H1 (cell line): ENCODE data around the gene STEAP1B. TPM values are rescaled to one million over a fixed set of nuclear protein-coding genes. Genes with fewer than 3 reads are reported as not detected.

Experiments
- CTCF ChIA-PET: fragments of 300-600 bp; sonication (Branson Sonifier 250); formaldehyde crosslinking; loops from one replicate; lab custom pipeline; 2021; ENCODE audit not compliant: partially characterized antibody; lab: Charles Lee
- POLR2A ChIA-PET: fragments of 300-600 bp; sonication (Branson Sonifier 250); formaldehyde crosslinking; loops from one replicate; lab custom pipeline; 2021; ENCODE audit warnings: inconsistent platforms; ENCODE audit not compliant: partially characterized antibody; lab: Charles Lee
- DNase-seq, 2 experiments: peaks; one replicate each; pipeline versions ENCODE4 v3.0.0 to v3.0.0-alpha.2; 2010 to 2022; ENCODE audit warnings: low spot score in 2 of 2, low read depth in 1 of 2, mixed read lengths in 1 of 2
- FAIRE-seq: peaks from 2 replicates; lab custom pipeline; 2011; peaks lifted over from hg19 to GRCh38; lab: Jason Lieb, UNC
- H2AFZ ChIP-seq: 2 replicates; pipeline ENCODE4 v1.8.1; 2012; ENCODE audit warnings: low read length, inconsistent platforms
- H2AK5ac ChIP-seq: 2 replicates; pipeline ENCODE4 v1.6.1; 2013; ENCODE audit warnings: low read depth, low read length
- H2BK120ac ChIP-seq: replicated peaks from 2 replicates; pipeline ENCODE3; 2013; ENCODE audit warnings: low read depth, low read length, inconsistent platforms
- H2BK12ac ChIP-seq: 2 replicates; pipeline ENCODE4 v1.6.1; 2013; ENCODE audit warnings: low read depth, low read length
- H2BK15ac ChIP-seq: 2 replicates; pipeline ENCODE4 v1.6.1; 2013; ENCODE audit warnings: low read length
- H2BK20ac ChIP-seq: 2 replicates; pipeline ENCODE4 v1.6.1; 2013; ENCODE audit warnings: low read length
- H2BK5ac ChIP-seq: 2 replicates; pipeline ENCODE4 v1.6.1; 2013; ENCODE audit warnings: low read depth, low read length
- H3K14ac ChIP-seq: 2 replicates; pipeline ENCODE4 v1.6.1; 2013; ENCODE audit warnings: inconsistent platforms; ENCODE audit not compliant: insufficient read length
- H3K18ac ChIP-seq: 2 replicates; pipeline ENCODE4 v1.6.1; 2013; ENCODE audit warnings: low read length; ENCODE audit errors: extremely low read depth
- H3K23ac ChIP-seq: 2 replicates; pipeline ENCODE4 v1.6.1; 2013; ENCODE audit warnings: inconsistent platforms; ENCODE audit not compliant: insufficient read length
- H3K23me2 ChIP-seq: 2 replicates; pipeline ENCODE4 v1.6.1; 2013; ENCODE audit warnings: low read depth, low read length
- H3K27ac ChIP-seq: 2 replicates; pipeline ENCODE4 v1.6.1; 2011; ENCODE audit warnings: low read depth, low read length, inconsistent platforms
- H3K27me3 ChIP-seq, 4 experiments: replicated peaks in 1 of 4; 1 replicate in 1 of 4; 2 replicates in 3 of 4; pipeline versions ENCODE4 v1.6.1 to v1.8.1; 2011 to 2013; ENCODE audit warnings: low read length in 3 of 4, mild to moderate bottlenecking in 3 of 4, inconsistent platforms in 2 of 4, mixed read lengths in 2 of 4, moderate library complexity in 1 of 4; ENCODE audit not compliant: control insufficient read depth in 3 of 4, insufficient read depth in 3 of 4; ENCODE audit errors: extremely low read depth in 1 of 4
- H3K36me3 ChIP-seq, 4 experiments: 2 replicates each; pipeline versions ENCODE4 v1.6.1 to v1.8.1; 2011 to 2013; ENCODE audit warnings: mild to moderate bottlenecking in 4 of 4, low read length in 3 of 4, moderate library complexity in 2 of 4, control low read depth in 1 of 4, inconsistent platforms in 1 of 4; ENCODE audit not compliant: insufficient read depth in 4 of 4, control insufficient read depth in 2 of 4
- H3K4ac ChIP-seq: replicated peaks from 2 replicates; pipeline ENCODE3; 2013; ENCODE audit warnings: low read length, low read depth, mixed read lengths, inconsistent platforms; ENCODE audit not compliant: insufficient read length
- H3K4me1 ChIP-seq, 4 experiments: replicated peaks in 1 of 4; 1 replicate in 1 of 4; 2 replicates in 3 of 4; pipeline versions ENCODE4 v1.6.1 to v1.8.1; 2011 to 2013; ENCODE audit warnings: low read length in 3 of 4, inconsistent platforms in 2 of 4, mixed read lengths in 1 of 4; ENCODE audit not compliant: insufficient read depth in 4 of 4, control insufficient read depth in 3 of 4
- H3K4me2 ChIP-seq, 2 experiments: 2 replicates each; pipeline versions ENCODE4 v1.6.1 to v1.8.1; 2011 to 2013; ENCODE audit warnings: low read depth in 2 of 2, low read length in 2 of 2, control low read depth in 1 of 2, inconsistent platforms in 1 of 2, mild to moderate bottlenecking in 1 of 2; ENCODE audit not compliant: insufficient read depth in 1 of 2
- H3K4me3 ChIP-seq, 4 experiments: fragments of 200-600, 300-600 bp in 1 of 4; sonication (generic), shearing (Covaris generic), sonication (Bioruptor Twin) in 1 of 4; 2 replicates each; pipeline versions ENCODE4 v1.5.1 to v1.8.1; 2011 to 2016; ENCODE audit warnings: low read length in 4 of 4, low read depth in 3 of 4, control low read depth in 2 of 4, inconsistent platforms in 2 of 4, mild to moderate bottlenecking in 2 of 4, mixed read lengths in 1 of 4, moderate library complexity in 1 of 4; ENCODE audit not compliant: insufficient read depth in 2 of 4; ENCODE audit errors: extremely low read depth in 1 of 4
- H3K56ac ChIP-seq: replicated peaks from 2 replicates; pipeline ENCODE3; 2013; ENCODE audit warnings: low read depth, mild to moderate bottlenecking, mixed read lengths, low read length, inconsistent platforms; ENCODE audit not compliant: insufficient read length
- H3K79me1 ChIP-seq: 2 replicates; pipeline ENCODE4 v1.6.1; 2013; ENCODE audit warnings: low read depth, low read length, control low read depth
- H3K79me2 ChIP-seq, 2 experiments: 2 replicates each; pipeline versions ENCODE4 v1.6.1 to v1.8.1; 2012 to 2013; ENCODE audit warnings: low read length in 2 of 2, mild to moderate bottlenecking in 2 of 2, inconsistent platforms in 1 of 2; ENCODE audit not compliant: insufficient read depth in 2 of 2, control insufficient read depth in 1 of 2
- H3K9ac ChIP-seq, 4 experiments: replicated peaks in 1 of 4; 1 replicate in 1 of 4; 2 replicates in 3 of 4; pipeline versions ENCODE4 v1.6.1 to v1.8.1; 2011 to 2013; ENCODE audit warnings: low read depth in 3 of 4, low read length in 3 of 4, control low read depth in 2 of 4, mild to moderate bottlenecking in 2 of 4, moderate library complexity in 2 of 4, inconsistent platforms in 1 of 4; ENCODE audit errors: extremely low read depth in 1 of 4
- H3K9me3 ChIP-seq, 2 experiments: 2 replicates each; pipeline versions ENCODE4 v1.6.1 to v1.8.1; 2012 to 2013; ENCODE audit warnings: mild to moderate bottlenecking in 2 of 2, moderate library complexity in 2 of 2, control low read depth in 1 of 2, inconsistent platforms in 1 of 2, low read depth in 1 of 2, low read length in 1 of 2, mixed read lengths in 1 of 2; ENCODE audit not compliant: insufficient read depth in 2 of 2
- H4K20me1 ChIP-seq, 2 experiments: replicated peaks in 1 of 2; 2 replicates each; pipeline versions ENCODE3 to v1.8.1; 2011 to 2013; ENCODE audit warnings: inconsistent platforms in 2 of 2, low read length in 2 of 2, mild to moderate bottlenecking in 1 of 2; ENCODE audit not compliant: insufficient read depth in 2 of 2, control insufficient read depth in 1 of 2
- H4K5ac ChIP-seq: 2 replicates; pipeline ENCODE4 v1.6.1; 2013; ENCODE audit warnings: low read length, low read depth, mixed read lengths, inconsistent platforms; ENCODE audit not compliant: insufficient read length
- H4K8ac ChIP-seq: 2 replicates; pipeline ENCODE4 v1.8.0; 2013; ENCODE audit warnings: mild to moderate bottlenecking, moderate library complexity, low read length, inconsistent platforms; ENCODE audit not compliant: insufficient read depth; ENCODE audit errors: extremely low read depth
- H4K91ac ChIP-seq: replicated peaks from 2 replicates; pipeline ENCODE3; 2013; ENCODE audit warnings: low read length, mixed read lengths, inconsistent platforms; ENCODE audit not compliant: insufficient read length
- CBX5 ChIP-seq: fragments of 300-800, 300-1000 bp; sonication (generic); IDR thresholded peaks from 2 replicates; pipeline ENCODE4 v1.7.1; 2016; ENCODE audit warnings: antibody characterized with exemption, low read length, low read depth
- CBX8 ChIP-seq: fragments of 300-800, 300-1000 bp; sonication (generic); IDR thresholded peaks from 2 replicates; pipeline ENCODE4 v1.7.1; 2016; ENCODE audit warnings: low read depth, low read length, borderline replicate concordance
- CEBPB ChIP-seq: IDR thresholded peaks from 2 replicates; pipeline ENCODE4 v1.6.1; 2012; ENCODE audit warnings: low read depth, low read length
- CHD2 ChIP-seq: IDR thresholded peaks from 2 replicates; pipeline ENCODE4 v1.6.1; 2012; ENCODE audit warnings: low read length, improper control_type of control experiment
- CREB1 ChIP-seq: IDR thresholded peaks from 2 replicates; pipeline ENCODE4 v1.6.1; 2012; ENCODE audit warnings: inconsistent platforms
- EZH2 ChIP-seq: fragments of 200-600 bp; sonication (generic); IDR thresholded peaks from 2 replicates; pipeline ENCODE4 v1.7.1; 2012; ENCODE audit warnings: low read depth, mild to moderate bottlenecking, moderate library complexity, low read length, inconsistent platforms; ENCODE audit not compliant: severe bottlenecking
- GABPA ChIP-seq: IDR thresholded peaks from 2 replicates; pipeline ENCODE4 v1.6.1; 2011; ENCODE audit warnings: mild to moderate bottlenecking, low read length, moderate library complexity, borderline replicate concordance; ENCODE audit not compliant: insufficient read depth
- HDAC6 ChIP-seq: IDR thresholded peaks from one replicate; pipeline ENCODE4 v1.7.1; 2012; ENCODE audit warnings: low read depth, mild to moderate bottlenecking, inconsistent platforms, low read length, moderate library complexity
- JUN ChIP-seq: IDR thresholded peaks from 2 replicates; pipeline ENCODE4 v1.6.1; 2011; ENCODE audit warnings: low read depth, mild to moderate bottlenecking, improper control_type of control experiment, low read length
- JUND ChIP-seq: IDR thresholded peaks from 2 replicates; pipeline ENCODE4 v1.6.1; 2011; ENCODE audit warnings: mild to moderate bottlenecking, improper control_type of control experiment, low read length
- POLR2A ChIP-seq, 2 experiments: IDR thresholded peaks; 1 replicate in 1 of 2; 2 replicates in 1 of 2; pipeline ENCODE4 v1.6.1; 2011; ENCODE audit warnings: low read depth in 2 of 2, low read length in 2 of 2, mild to moderate bottlenecking in 2 of 2; ENCODE audit errors: control extremely low read depth in 1 of 2
- POLR2AphosphoS5 ChIP-seq: IDR thresholded peaks from 2 replicates; pipeline ENCODE4 v1.6.1; 2011; ENCODE audit warnings: low read depth, low read length
- RFX5 ChIP-seq: IDR thresholded peaks from 2 replicates; pipeline ENCODE4 v1.6.1; 2011; ENCODE audit warnings: low read depth, low read length, improper control_type of control experiment, borderline replicate concordance
- SP1 ChIP-seq: IDR thresholded peaks from 2 replicates; pipeline ENCODE4 v1.6.1; 2011; ENCODE audit warnings: low read depth, low read length
- WGBS, 2 experiments: shearing (Covaris generic) in 1 of 2; methylation state at CpG; one replicate each; pipeline versions ENCODE4 v1.1.6 to v1.1.7; 2013 to 2015; ENCODE audit warnings: low lambda C conversion rate in 2 of 2, mixed read lengths in 2 of 2, inconsistent platforms in 1 of 2, low coverage in 1 of 2, missing lambda C conversion rate in 1 of 2; ENCODE audit not compliant: insufficient replicate concordance in 2 of 2, insufficient coverage in 1 of 2, insufficient read length in 1 of 2; ENCODE audit errors: extremely low coverage in 1 of 2, missing lambda C conversion rate in 1 of 2; 5-methylcytosine and 5-hydroxymethylcytosine counted together
- polyA plus RNA-seq, 7 experiments: library from polyadenylated mRNA; depleted of rRNA in 3 of 7; stranded (reverse) in 5 of 7; unstranded in 2 of 7; fragments of >200 nt in 5 of 7; fragments of 200-250 nt in 2 of 7; gene quantifications; 1 replicate in 5 of 7; 2 replicates in 1 of 7; 4 replicates in 1 of 7; pipeline versions ENCODE4 v1.2.1 to v1.2.3, GENCODE V29; 2011 to 2013; ENCODE audit warnings: missing spikeins in 2 of 7, mixed read lengths in 2 of 7
- total RNA-seq: library from RNA; stranded (reverse); fragmentation: NEBNext Ultra II Directional; extraction: Animal tissue kit (Norgen Biotek cat#: 25700); gene quantifications from 2 replicates; pipeline ENCODE4 v1.2.1, GENCODE V29; 2021
- TF ChIP-seq, protein P1 (sequence below): IDR thresholded peaks from 2 replicates; pipeline ENCODE4 v1.6.1; 2011; ENCODE audit warnings: low read depth, mild to moderate bottlenecking, low read length; ENCODE audit not compliant: insufficient read depth

Gene STEAP1B
- total and polyA plus RNA-seq, 2 of the 8 experiments (the other 6 are each of a cell fraction or from before 2014, with no cell fraction given) = 5.4 to 8.7 TPM

DNA sequence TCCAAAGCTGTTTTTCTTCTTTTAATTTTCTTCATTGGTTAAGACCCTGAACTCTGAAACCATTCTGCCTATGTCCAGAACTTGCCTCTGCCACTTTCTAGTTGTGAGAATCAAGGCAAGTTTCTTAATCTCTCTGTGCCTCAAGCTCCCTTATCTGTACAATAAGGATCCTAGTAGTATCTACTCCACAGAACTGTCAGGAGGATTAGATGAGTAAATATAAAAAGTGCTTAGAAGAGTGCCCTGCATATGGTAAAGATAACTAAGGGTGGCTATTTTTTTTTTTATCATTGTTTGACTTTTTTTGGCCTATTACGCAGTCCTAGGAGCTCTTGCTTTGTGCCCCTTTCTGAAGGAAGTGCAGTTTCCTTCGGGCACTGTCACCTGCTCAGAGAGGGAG is 96.6 kb downstream of the STEAP1B start:
- Histone ChIP-seq H3K27ac (no peak overlapping the region), H2BK12ac (no peak overlapping the region), H2BK120ac (no peak overlapping the region), H2AFZ (no peak overlapping the region), H2BK20ac (no peak overlapping the region), H3K18ac (no peak overlapping the region), H3K4me2 (no peak overlapping the region), H3K79me2 (no peaks in the 10 kb centered on the region), H3K23me2 (no peaks in the 10 kb centered on the region), H3K14ac (no peak overlapping the region), H3K23ac (no peak overlapping the region), H3K9me3 (no peaks in the 10 kb centered on the region), H2BK15ac (no peak overlapping the region), H3K9ac (no peak overlapping the region), H3K56ac (no peak overlapping the region), H2BK5ac (no peak overlapping the region), H3K36me3 (no peaks in the 10 kb centered on the region), H2AK5ac (no peak overlapping the region), H3K79me1 (no peaks in the 10 kb centered on the region), H3K4ac (no peak overlapping the region), H3K4me1 (peaks cover 0 to 3% (median 0%) of the 10 kb centered on the region in 4 experiments; a peak in 1 of 7 replicates), H4K91ac (no peak overlapping the region), H4K20me1 (no peaks in the 10 kb centered on the region), H4K8ac (no peak overlapping the region), H4K5ac (no peak overlapping the region), H3K4me3 (no peak overlapping the region), H3K27me3 (no peaks in the 10 kb centered on the region)
- POLR2A ChIA-PET = no interaction called here
- 85% methylated on average over 2 of the region's 2 CpGs; no CpG with 5 or more reads in 1 of the 2 experiments for WGBS, 2 experiments
- DNase-seq (no peak), FAIRE-seq (no peak)
- TF ChIP-seq CEBPB = no peak
- no peak for TF ChIP-seq CBX8
- no peak for TF ChIP-seq CHD2
- TF ChIP-seq POLR2A (IDR thresholded peaks at IDR 0.05; ENCODE audit: control extremely low read depth in 1 of 2, low read depth in 2 of 2, low read length in 2 of 2) = no peak
- no peak for TF ChIP-seq GABPA
- no peak for TF ChIP-seq JUND
- TF ChIP-seq EZH2 = no peak
- TF ChIP-seq CREB1 = no peak
- no peak for TF ChIP-seq CBX5
- TF ChIP-seq SP1 = no peak
- no peak for TF ChIP-seq RFX5
- no peak for TF ChIP-seq POLR2AphosphoS5
- no peak for TF ChIP-seq JUN
- TF ChIP-seq, protein P1, sequence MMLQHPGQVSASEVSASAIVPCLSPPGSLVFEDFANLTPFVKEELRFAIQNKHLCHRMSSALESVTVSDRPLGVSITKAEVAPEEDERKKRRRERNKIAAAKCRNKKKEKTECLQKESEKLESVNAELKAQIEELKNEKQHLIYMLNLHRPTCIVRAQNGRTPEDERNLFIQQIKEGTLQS = no peak
- no peak for TF ChIP-seq HDAC6
- CTCF ChIA-PET = interaction anchor here (0.8 kb wide), 1 partner anchor 40 kb away, joined by 3 read pairs; no protein-coding TSS in a partner anchor
